Astrocyte (in vitro differentiated cells and primary cell): ENCODE data around the gene PAFAH1B2. TPM values are rescaled to one million over a fixed set of nuclear protein-coding genes. Genes with fewer than 3 reads are reported as not detected.

Experiments
- DNase-seq: peaks from one replicate; pipeline ENCODE4 v3.0.0-alpha.2; 2010; ENCODE audit warnings: low read depth
- FAIRE-seq: peaks from 2 replicates; lab custom pipeline; 2011; peaks lifted over from hg19 to GRCh38; lab: Jason Lieb, UNC
- H2AFZ ChIP-seq: 2 replicates; pipeline ENCODE4 v1.6.0; 2012; ENCODE audit warnings: low read depth, low read length, inconsistent platforms
- H3K27ac ChIP-seq: 2 replicates; pipeline ENCODE4 v1.5.1; 2011; ENCODE audit warnings: low read depth, low read length, inconsistent platforms
- H3K27me3 ChIP-seq: 2 replicates; pipeline ENCODE4 v1.6.0; 2011; ENCODE audit warnings: low read length, inconsistent platforms; ENCODE audit not compliant: insufficient read depth
- H3K36me3 ChIP-seq: 2 replicates; pipeline ENCODE4 v1.5.1; 2011; ENCODE audit warnings: low read length, inconsistent platforms; ENCODE audit not compliant: insufficient read depth
- H3K4me1 ChIP-seq: 2 replicates; pipeline ENCODE4 v1.5.1; 2011; ENCODE audit warnings: low read length, inconsistent platforms; ENCODE audit not compliant: insufficient read depth
- H3K4me2 ChIP-seq: 2 replicates; pipeline ENCODE4 v1.6.0; 2012; ENCODE audit warnings: low read length, inconsistent platforms
- H3K4me3 ChIP-seq: 2 replicates; pipeline ENCODE4 v1.5.1; 2011; ENCODE audit warnings: low read depth, mild to moderate bottlenecking, low read length, inconsistent platforms; ENCODE audit not compliant: insufficient read depth
- H3K79me2 ChIP-seq: 2 replicates; pipeline ENCODE4 v1.6.0; 2012; ENCODE audit warnings: mild to moderate bottlenecking, low read length, inconsistent platforms; ENCODE audit not compliant: insufficient read depth
- H3K9ac ChIP-seq: 2 replicates; pipeline ENCODE4 v1.6.0; 2012; ENCODE audit warnings: mild to moderate bottlenecking, low read length, inconsistent platforms
- H3K9me3 ChIP-seq: 2 replicates; pipeline ENCODE4 v1.5.1; 2012; ENCODE audit warnings: low read depth, mild to moderate bottlenecking, low read length, inconsistent platforms; ENCODE audit not compliant: insufficient read depth
- H4K20me1 ChIP-seq: 2 replicates; pipeline ENCODE4 v1.6.0; 2012; ENCODE audit warnings: low read length, inconsistent platforms; ENCODE audit not compliant: insufficient read depth
- H3K27ac Mint-ChIP-seq: one replicate; pipeline ENCODE4 v1.8.0; 2021; ENCODE audit warnings: mild to moderate bottlenecking, mixed read lengths; ENCODE audit not compliant: unreplicated experiment
- H3K27me3 Mint-ChIP-seq: one replicate; pipeline ENCODE4 v1.8.0; 2021; ENCODE audit warnings: low read depth, mixed read lengths; ENCODE audit not compliant: unreplicated experiment
- H3K36me3 Mint-ChIP-seq: one replicate; pipeline ENCODE4 v1.8.0; 2021; ENCODE audit warnings: low read depth, mixed read lengths; ENCODE audit not compliant: unreplicated experiment
- H3K4me1 Mint-ChIP-seq: one replicate; pipeline ENCODE4 v1.8.0; 2021; ENCODE audit warnings: low read depth, mixed read lengths; ENCODE audit not compliant: unreplicated experiment
- H3K4me3 Mint-ChIP-seq: one replicate; pipeline ENCODE4 v1.8.0; 2021; ENCODE audit warnings: mild to moderate bottlenecking, moderate library complexity, mixed read lengths; ENCODE audit not compliant: unreplicated experiment
- H3K9me3 Mint-ChIP-seq: one replicate; pipeline ENCODE4 v1.8.0; 2021; ENCODE audit warnings: mild to moderate bottlenecking, mixed read lengths; ENCODE audit not compliant: unreplicated experiment
- CTCF ChIP-seq: IDR thresholded peaks from 2 replicates; pipeline ENCODE4 v1.5.1; 2011; ENCODE audit warnings: low read depth, mild to moderate bottlenecking, inconsistent platforms, low read length, moderate library complexity; ENCODE audit not compliant: insufficient read depth
- EZH2 ChIP-seq: IDR thresholded peaks from 2 replicates; pipeline ENCODE4 v1.6.1; 2012; ENCODE audit warnings: mild to moderate bottlenecking, low read length, inconsistent platforms; ENCODE audit not compliant: insufficient read depth
- total RNA-seq: library from RNA; stranded (reverse); gene quantifications from 2 replicates; pipeline ENCODE4 v1.2.1, GENCODE V29; 2021

Gene PAFAH1B2
- total RNA-seq, 1 donor from 2014 or later = 142 TPM

GRCh38 chr11:117117681-117118080 lies 26.4 kb upstream of the PAFAH1B2 start:
- no peaks in the 10 kb centered on the region for H3K9me3 Mint-ChIP-seq
- Histone ChIP-seq H3K9ac (no peak overlapping the region), H3K4me1 (no peaks in the 10 kb centered on the region), H3K9me3 (no peaks in the 10 kb centered on the region), H3K79me2 (no peaks in the 10 kb centered on the region), H2AFZ (no peak overlapping the region), H3K27me3 (no peaks in the 10 kb centered on the region), H3K4me3 (no peak overlapping the region), H4K20me1 (no peaks in the 10 kb centered on the region), H3K36me3 (no peaks in the 10 kb centered on the region), H3K4me2 (no peak overlapping the region), H3K27ac (no peak overlapping the region)
- TF ChIP-seq EZH2 (no peak), CTCF (no peak)
- no peak overlapping the region for H3K4me3 Mint-ChIP-seq
- FAIRE-seq (no peak), DNase-seq (no peak)
- no peaks in the 10 kb centered on the region for H3K36me3 Mint-ChIP-seq
- no peaks in the 10 kb centered on the region for H3K4me1 Mint-ChIP-seq
- H3K27me3 Mint-ChIP-seq = peaks cover 2% of the 10 kb centered on the region
- no peak overlapping the region for H3K27ac Mint-ChIP-seq

DNA sequence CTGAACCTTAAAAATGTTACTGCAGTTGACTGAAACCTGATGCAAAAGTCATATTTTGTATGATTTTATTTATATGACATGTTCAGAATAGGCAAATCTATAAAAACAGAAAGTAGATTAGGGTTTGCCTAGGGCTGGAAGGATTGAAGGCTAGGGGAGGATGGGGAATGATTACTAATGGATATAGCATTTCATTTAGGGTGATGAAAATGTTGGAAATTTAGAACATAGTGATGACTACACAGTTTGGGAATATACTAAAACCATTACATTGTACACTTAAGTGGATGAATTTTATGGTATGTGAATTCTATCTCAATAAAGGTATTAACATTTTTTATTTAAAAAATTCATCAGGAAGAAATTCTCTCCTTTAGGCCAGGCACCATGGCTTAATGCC lies 22.9 kb upstream of the PAFAH1B2 start:
- Histone ChIP-seq H3K4me3 (no peak overlapping the region), H3K27ac (no peak overlapping the region), H3K36me3 (no peaks in the 10 kb centered on the region), H3K27me3 (peaks cover 5% of the 10 kb centered on the region), H3K4me2 (no peak overlapping the region), H2AFZ (no peak overlapping the region), H3K4me1 (no peaks in the 10 kb centered on the region), H3K9ac (no peak overlapping the region), H3K9me3 (no peaks in the 10 kb centered on the region), H3K79me2 (no peaks in the 10 kb centered on the region), H4K20me1 (no peaks in the 10 kb centered on the region)
- Mint-ChIP-seq H3K27me3 (peaks cover 23% of the 10 kb centered on the region), H3K27ac (no peak overlapping the region), H3K9me3 (no peaks in the 10 kb centered on the region), H3K4me3 (no peak overlapping the region), H3K4me1 (no peaks in the 10 kb centered on the region), H3K36me3 (no peaks in the 10 kb centered on the region)
- FAIRE-seq = no peak
- no peak for DNase-seq
- TF ChIP-seq CTCF (no peak), EZH2 (no peak)

GRCh38 chr11:117122556-117122955 lies 21.5 kb upstream of the PAFAH1B2 start:
- H3K4me2 ChIP-seq = no peak overlapping the region
- H3K79me2 ChIP-seq = no peaks in the 10 kb centered on the region
- Mint-ChIP-seq H3K4me3 (no peak overlapping the region), H3K27ac (no peak overlapping the region), H3K27me3 (peaks cover 35% of the 10 kb centered on the region), H3K9me3 (no peaks in the 10 kb centered on the region), H3K36me3 (no peaks in the 10 kb centered on the region), H3K4me1 (no peaks in the 10 kb centered on the region)
- H2AFZ ChIP-seq = no peak overlapping the region
- H3K4me3 ChIP-seq = no peak overlapping the region
- no peak overlapping the region for H3K9ac ChIP-seq
- no peaks in the 10 kb centered on the region for H3K36me3 ChIP-seq
- TF ChIP-seq CTCF (no peak), EZH2 (no peak)
- H4K20me1 ChIP-seq = no peaks in the 10 kb centered on the region
- no peak overlapping the region for H3K27ac ChIP-seq
- no peaks in the 10 kb centered on the region for H3K4me1 ChIP-seq
- H3K27me3 ChIP-seq = peaks cover 16% of the 10 kb centered on the region
- DNase-seq (no peak), FAIRE-seq (no peak)
- no peaks in the 10 kb centered on the region for H3K9me3 ChIP-seq
